Measurements from ENCODE around the gene PTP4A2.

Gene PTP4A2

GRCh38 chr1:31870086-31870736 lies 68.0 kb downstream of the PTP4A2 start:
- no peaks in the 10 kb centered on the region for H3K27me3 ChIP-seq (ENCODE audit: control insufficient read depth, insufficient read depth, low read length)
- no peak overlapping the region for H3K4me3 ChIP-seq (ENCODE audit: low read length)
- H3K27ac ChIP-seq (ENCODE audit: low read depth, low read length) = no peak overlapping the region
- no peak overlapping the region for H3K9ac ChIP-seq (ENCODE audit: low read length)
- no peaks in the 10 kb centered on the region for H3K4me1 ChIP-seq (ENCODE audit: control insufficient read depth, insufficient read depth, low read length)
- H3K36me3 ChIP-seq (ENCODE audit: control insufficient read depth, insufficient read depth, low read length) = no peaks in the 10 kb centered on the region

GRCh38 chr1:31869449-31869848 lies 68.7 kb downstream of the PTP4A2 start:
- Histone ChIP-seq H3K4me3 (ENCODE audit: low read length) (no peak overlapping the region), H3K4me1 (ENCODE audit: control insufficient read depth, insufficient read depth, low read length) (no peaks in the 10 kb centered on the region), H3K9ac (ENCODE audit: low read length) (no peak overlapping the region), H3K27ac (ENCODE audit: low read depth, low read length) (no peak overlapping the region), H3K27me3 (ENCODE audit: control insufficient read depth, insufficient read depth, low read length) (no peaks in the 10 kb centered on the region), H3K36me3 (ENCODE audit: control insufficient read depth, insufficient read depth, low read length) (no peaks in the 10 kb centered on the region)

GRCh38 chr1:31868862-31869261 lies 69.3 kb downstream of the PTP4A2 start:
- no peak overlapping the region for H3K9ac ChIP-seq (ENCODE audit: low read length)
- H3K27ac ChIP-seq (ENCODE audit: low read depth, low read length) = no peak overlapping the region
- H3K36me3 ChIP-seq (ENCODE audit: control insufficient read depth, insufficient read depth, low read length) = no peaks in the 10 kb centered on the region
- H3K27me3 ChIP-seq (ENCODE audit: control insufficient read depth, insufficient read depth, low read length) = no peaks in the 10 kb centered on the region
- no peaks in the 10 kb centered on the region for H3K4me1 ChIP-seq (ENCODE audit: control insufficient read depth, insufficient read depth, low read length)
- no peak overlapping the region for H3K4me3 ChIP-seq (ENCODE audit: low read length)

GRCh38 chr1:31867546-31867945 lies 70.6 kb downstream of the PTP4A2 start:
- Histone ChIP-seq H3K27me3 (ENCODE audit: control insufficient read depth, insufficient read depth, low read length) (no peaks in the 10 kb centered on the region), H3K9ac (ENCODE audit: low read length) (no peak overlapping the region), H3K4me1 (ENCODE audit: control insufficient read depth, insufficient read depth, low read length) (no peaks in the 10 kb centered on the region), H3K27ac (ENCODE audit: low read depth, low read length) (no peak overlapping the region), H3K4me3 (ENCODE audit: low read length) (no peak overlapping the region), H3K36me3 (ENCODE audit: control insufficient read depth, insufficient read depth, low read length) (no peaks in the 10 kb centered on the region)

- Histone ChIP-seq H3K4me1 (ENCODE audit: control insufficient read depth, insufficient read depth, low read length) (no peaks in the 10 kb centered on the region), H3K36me3 (ENCODE audit: control insufficient read depth, insufficient read depth, low read length) (no peaks in the 10 kb centered on the region), H3K4me3 (ENCODE audit: low read length) (no peak overlapping the region), H3K27ac (ENCODE audit: low read depth, low read length) (no peak overlapping the region), H3K27me3 (ENCODE audit: control insufficient read depth, insufficient read depth, low read length) (no peaks in the 10 kb centered on the region), H3K9ac (ENCODE audit: low read length) (no peak overlapping the region)
Measured at GRCh38 chr1:31866450-31867032, 71.6 kb downstream of the PTP4A2 start.

- H3K27me3 ChIP-seq (ENCODE audit: control insufficient read depth, insufficient read depth, low read length) = no peaks in the 10 kb centered on the region
- H3K27ac ChIP-seq (ENCODE audit: low read depth, low read length) = no peak overlapping the region
- H3K36me3 ChIP-seq (ENCODE audit: control insufficient read depth, insufficient read depth, low read length) = no peaks in the 10 kb centered on the region
- no peak overlapping the region for H3K4me3 ChIP-seq (ENCODE audit: low read length)
- no peak overlapping the region for H3K9ac ChIP-seq (ENCODE audit: low read length)
- no peaks in the 10 kb centered on the region for H3K4me1 ChIP-seq (ENCODE audit: control insufficient read depth, insufficient read depth, low read length)
Measured at GRCh38 chr1:31865728-31866449, 72.3 kb downstream of the PTP4A2 start.

- no peaks in the 10 kb centered on the region for H3K4me1 ChIP-seq (ENCODE audit: control insufficient read depth, insufficient read depth, low read length)
- no peak overlapping the region for H3K4me3 ChIP-seq (ENCODE audit: low read length)
- H3K27me3 ChIP-seq (ENCODE audit: control insufficient read depth, insufficient read depth, low read length) = no peaks in the 10 kb centered on the region
- H3K27ac ChIP-seq (ENCODE audit: low read depth, low read length) = no peak overlapping the region
- H3K36me3 ChIP-seq (ENCODE audit: control insufficient read depth, insufficient read depth, low read length) = no peaks in the 10 kb centered on the region
- no peak overlapping the region for H3K9ac ChIP-seq (ENCODE audit: low read length)
Measured at GRCh38 chr1:31862071-31862470, 76.1 kb downstream of the PTP4A2 start.

- H3K9ac ChIP-seq (ENCODE audit: low read length) = no peak overlapping the region
- H3K4me1 ChIP-seq (ENCODE audit: control insufficient read depth, insufficient read depth, low read length) = no peaks in the 10 kb centered on the region
- no peak overlapping the region for H3K4me3 ChIP-seq (ENCODE audit: low read length)
- H3K27ac ChIP-seq (ENCODE audit: low read depth, low read length) = no peak overlapping the region
- H3K27me3 ChIP-seq (ENCODE audit: control insufficient read depth, insufficient read depth, low read length) = no peaks in the 10 kb centered on the region
- no peaks in the 10 kb centered on the region for H3K36me3 ChIP-seq (ENCODE audit: control insufficient read depth, insufficient read depth, low read length)
Measured at GRCh38 chr1:31861346-31861745, 76.8 kb downstream of the PTP4A2 start.

GRCh38 chr1:31860581-31860980 lies 77.6 kb downstream of the PTP4A2 start:
- no peaks in the 10 kb centered on the region for H3K4me1 ChIP-seq (ENCODE audit: control insufficient read depth, insufficient read depth, low read length)
- no peak overlapping the region for H3K4me3 ChIP-seq (ENCODE audit: low read length)
- no peaks in the 10 kb centered on the region for H3K27me3 ChIP-seq (ENCODE audit: control insufficient read depth, insufficient read depth, low read length)
- H3K27ac ChIP-seq (ENCODE audit: low read depth, low read length) = no peak overlapping the region
- no peaks in the 10 kb centered on the region for H3K36me3 ChIP-seq (ENCODE audit: control insufficient read depth, insufficient read depth, low read length)
- H3K9ac ChIP-seq (ENCODE audit: low read length) = no peak overlapping the region

- Histone ChIP-seq H3K27ac (ENCODE audit: low read depth, low read length) (no peak overlapping the region), H3K27me3 (ENCODE audit: control insufficient read depth, insufficient read depth, low read length) (no peaks in the 10 kb centered on the region), H3K36me3 (ENCODE audit: control insufficient read depth, insufficient read depth, low read length) (no peaks in the 10 kb centered on the region), H3K4me1 (ENCODE audit: control insufficient read depth, insufficient read depth, low read length) (no peaks in the 10 kb centered on the region), H3K4me3 (ENCODE audit: low read length) (no peak overlapping the region), H3K9ac (ENCODE audit: low read length) (no peak overlapping the region)
Measured at GRCh38 chr1:31859719-31860118, 78.4 kb downstream of the PTP4A2 start.

- no peaks in the 10 kb centered on the region for H3K27me3 ChIP-seq (ENCODE audit: control insufficient read depth, insufficient read depth, low read length)
- H3K27ac ChIP-seq (ENCODE audit: low read depth, low read length) = no peak overlapping the region
- no peaks in the 10 kb centered on the region for H3K4me1 ChIP-seq (ENCODE audit: control insufficient read depth, insufficient read depth, low read length)
- no peak overlapping the region for H3K9ac ChIP-seq (ENCODE audit: low read length)
- H3K36me3 ChIP-seq (ENCODE audit: control insufficient read depth, insufficient read depth, low read length) = no peaks in the 10 kb centered on the region
- H3K4me3 ChIP-seq (ENCODE audit: low read length) = no peak overlapping the region
Measured at GRCh38 chr1:31859044-31859443, 79.1 kb downstream of the PTP4A2 start.

- H3K4me3 ChIP-seq (ENCODE audit: low read length) = no peak overlapping the region
- H3K27ac ChIP-seq (ENCODE audit: low read depth, low read length) = no peak overlapping the region
- H3K4me1 ChIP-seq (ENCODE audit: control insufficient read depth, insufficient read depth, low read length) = no peaks in the 10 kb centered on the region
- H3K9ac ChIP-seq (ENCODE audit: low read length) = no peak overlapping the region
- no peaks in the 10 kb centered on the region for H3K36me3 ChIP-seq (ENCODE audit: control insufficient read depth, insufficient read depth, low read length)
- H3K27me3 ChIP-seq (ENCODE audit: control insufficient read depth, insufficient read depth, low read length) = no peaks in the 10 kb centered on the region
Measured at GRCh38 chr1:31857863-31858262, 80.3 kb downstream of the PTP4A2 start.
